Activated CD8-positive, alpha-beta memory T cell treated with anti-CD3 and anti-CD28 coated beads, Interleukin-2, amount 50 U/mL, for 48 hours (primary cell): Measurements from ENCODE around the gene RCOR1.
"Not testable (repeated sequence)": the region's sequence is repeated elsewhere in the genome, so short reads cannot be mapped to it uniquely, and the experiment has no call there.

Experiments
- DNase-seq: peaks from one replicate; pipeline ENCODE4 v3.0.0-alpha.2; 2020

RCOR1 gene

GRCh38 chr14:102593825-102594137 is 1.3 kb downstream of the RCOR1 start:
- no peak for DNase-seq

- peak; percentile 65 for DNase-seq
Observed at GRCh38 chr14:102594514-102595175, 2.2 kb downstream of the RCOR1 start.

DNA sequence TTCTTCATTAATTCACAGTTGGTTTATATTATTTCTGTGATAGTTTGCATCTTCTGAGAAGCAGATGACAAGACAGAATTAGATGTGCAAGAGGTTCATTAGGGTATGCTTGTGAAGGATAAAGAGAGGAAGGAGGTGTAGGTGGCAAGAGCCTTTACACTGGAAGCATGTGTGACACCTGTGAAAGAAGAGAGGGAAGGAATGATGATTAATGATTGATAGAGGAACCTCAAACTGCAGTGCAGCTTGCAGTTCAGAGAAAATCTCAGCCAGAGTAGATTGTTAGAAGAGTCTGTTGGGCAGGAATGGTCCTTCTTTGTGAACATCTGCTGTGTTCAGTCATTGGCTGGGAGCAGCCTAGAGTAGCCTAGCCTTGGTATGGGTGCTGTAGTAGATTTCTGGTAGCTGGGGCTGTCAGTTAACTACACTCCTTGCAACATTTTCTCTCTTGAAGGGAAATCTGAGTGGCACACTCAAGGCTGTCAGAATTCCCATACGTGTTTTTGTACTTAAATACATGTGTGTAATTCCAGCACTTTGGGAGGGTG is 9.0 kb downstream of the RCOR1 start:
- no peak for DNase-seq

GRCh38 chr14:102602421-102603292 is 10.2 kb downstream of the RCOR1 start:
- no peak for DNase-seq

GRCh38 chr14:102603293-102603907 is 11.0 kb downstream of the RCOR1 start:
- DNase-seq: no peak

GRCh38 chr14:102604183-102604582 is 11.7 kb downstream of the RCOR1 start:
- DNase-seq: no peak

GRCh38 chr14:102605029-102605428 is 12.6 kb downstream of the RCOR1 start:
- no peak for DNase-seq

DNA sequence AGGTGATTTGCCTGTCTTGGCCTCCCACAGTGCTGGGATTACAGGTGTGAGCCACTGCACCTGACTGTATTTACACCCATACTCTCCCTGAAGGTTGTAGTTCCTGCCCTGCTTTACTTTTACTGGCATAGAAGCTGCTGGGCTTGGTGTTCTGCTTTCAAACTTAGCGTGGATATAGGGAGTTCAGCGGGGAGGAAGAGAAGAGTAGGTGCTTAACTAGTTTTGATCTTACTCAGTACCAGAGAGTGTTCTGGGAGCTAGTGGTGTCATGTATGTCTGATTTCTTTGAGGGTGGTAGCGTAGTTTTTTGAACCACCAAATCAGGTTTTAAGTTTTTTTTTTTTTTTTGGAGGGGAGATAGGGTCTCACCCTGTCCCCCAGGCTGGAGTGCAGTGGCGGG is 13.8 kb downstream of the RCOR1 start:
- DNase-seq: no peak

DNA sequence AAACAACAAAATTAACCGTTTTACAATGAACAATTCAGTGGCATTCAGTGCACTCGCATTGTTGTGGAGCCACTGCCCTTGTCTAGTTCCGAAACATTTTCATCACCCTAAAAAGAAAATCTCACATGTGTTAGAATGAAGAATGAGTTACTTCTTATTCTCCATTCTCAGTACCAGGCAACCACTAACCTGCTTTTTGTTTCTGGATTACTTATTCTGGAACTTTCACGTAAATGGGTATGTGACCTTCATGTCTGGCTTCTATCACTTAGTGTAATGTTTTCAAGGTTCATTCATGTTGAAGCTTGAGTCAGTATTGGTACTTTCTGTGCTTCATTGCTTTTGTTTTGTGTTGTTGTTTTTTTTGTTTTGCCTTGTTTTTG is 15.6 kb downstream of the RCOR1 start:
- DNase-seq: no peak

DNA sequence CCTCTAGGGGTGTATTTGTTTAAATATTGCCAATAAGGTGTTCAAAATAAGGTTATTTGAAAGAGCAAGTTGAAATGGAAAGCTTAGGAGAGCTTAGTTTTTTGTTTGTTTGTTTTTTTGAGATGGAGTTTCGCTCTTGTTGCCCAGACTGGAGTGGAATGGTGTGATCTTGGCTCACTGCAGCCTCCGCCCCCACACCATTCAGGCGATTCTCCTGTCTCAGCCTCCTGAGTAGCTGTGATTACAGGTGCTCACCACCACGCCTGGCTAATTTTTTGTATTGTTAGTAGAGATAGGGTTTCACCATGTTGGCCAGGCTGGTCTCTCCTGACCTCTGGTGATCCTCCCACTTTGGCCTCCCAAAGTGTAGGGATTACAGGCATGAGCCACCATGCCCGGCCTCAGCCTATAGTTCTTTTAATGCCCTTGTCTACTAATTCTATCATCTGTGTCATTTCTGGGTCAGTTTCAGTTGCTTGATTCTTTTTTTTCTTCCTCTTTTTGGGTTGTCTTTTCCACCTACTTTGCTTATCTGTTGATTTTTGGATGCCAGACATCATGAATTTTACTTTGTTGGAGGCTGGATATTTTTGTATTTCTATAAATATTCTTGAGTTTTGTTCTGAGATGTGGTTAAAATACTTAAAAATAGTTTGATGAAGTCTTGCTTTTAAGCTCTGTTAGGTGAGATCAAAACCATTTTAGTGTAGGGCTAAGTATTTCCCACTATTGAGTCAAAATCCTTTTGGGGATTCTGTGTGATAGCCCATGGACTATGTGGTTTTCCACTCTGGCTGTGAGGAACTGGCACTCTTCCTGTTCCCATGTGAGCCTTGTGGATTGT is 18.7 kb downstream of the RCOR1 start:
- no peak for DNase-seq

GRCh38 chr14:102616318-102616717 is 23.9 kb downstream of the RCOR1 start:
- no peak for DNase-seq

DNA sequence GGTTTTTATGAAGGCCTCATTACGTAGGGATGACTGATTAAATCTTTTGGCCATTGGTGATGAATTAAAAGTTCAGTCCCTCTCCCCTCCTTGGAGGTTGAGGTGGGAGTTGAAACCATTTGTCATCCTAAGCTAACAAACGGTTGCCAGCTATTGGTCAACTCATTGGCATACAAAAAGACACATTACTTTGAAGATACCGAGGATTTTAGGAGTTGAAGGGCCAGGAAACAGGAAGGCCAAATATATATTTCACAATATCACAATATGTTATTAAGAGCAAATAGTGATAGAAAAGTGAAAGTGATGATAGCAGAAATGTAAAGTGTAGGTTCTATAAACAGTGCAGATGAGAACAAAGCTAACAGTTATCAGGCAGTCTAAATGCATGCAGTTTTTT is 24.4 kb downstream of the RCOR1 start:
- DNase-seq: no peak

- DNase-seq: not testable (repeated sequence)
Observed at GRCh38 chr14:102619012-102619411, 26.6 kb downstream of the RCOR1 start.

DNA sequence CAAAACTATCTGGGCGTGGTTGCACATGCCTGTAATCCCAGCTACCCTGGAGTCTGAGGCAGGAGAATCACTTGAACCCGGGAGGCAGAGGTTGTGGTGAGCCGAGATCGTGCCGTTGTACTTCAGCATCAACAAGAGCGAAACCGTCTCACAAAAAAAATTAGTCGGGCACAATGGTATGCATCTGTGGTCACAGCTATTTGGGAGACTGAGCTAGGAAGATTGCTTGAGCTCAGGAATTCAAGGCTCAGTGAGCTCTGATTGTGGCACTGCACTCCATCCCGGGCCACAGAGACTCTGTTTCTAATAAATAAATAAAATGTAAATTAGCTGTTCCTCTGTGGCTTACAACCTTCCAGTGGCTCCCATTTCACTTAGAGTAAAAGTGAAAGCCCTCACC is 28.0 kb downstream of the RCOR1 start:
- no peak for DNase-seq

DNA sequence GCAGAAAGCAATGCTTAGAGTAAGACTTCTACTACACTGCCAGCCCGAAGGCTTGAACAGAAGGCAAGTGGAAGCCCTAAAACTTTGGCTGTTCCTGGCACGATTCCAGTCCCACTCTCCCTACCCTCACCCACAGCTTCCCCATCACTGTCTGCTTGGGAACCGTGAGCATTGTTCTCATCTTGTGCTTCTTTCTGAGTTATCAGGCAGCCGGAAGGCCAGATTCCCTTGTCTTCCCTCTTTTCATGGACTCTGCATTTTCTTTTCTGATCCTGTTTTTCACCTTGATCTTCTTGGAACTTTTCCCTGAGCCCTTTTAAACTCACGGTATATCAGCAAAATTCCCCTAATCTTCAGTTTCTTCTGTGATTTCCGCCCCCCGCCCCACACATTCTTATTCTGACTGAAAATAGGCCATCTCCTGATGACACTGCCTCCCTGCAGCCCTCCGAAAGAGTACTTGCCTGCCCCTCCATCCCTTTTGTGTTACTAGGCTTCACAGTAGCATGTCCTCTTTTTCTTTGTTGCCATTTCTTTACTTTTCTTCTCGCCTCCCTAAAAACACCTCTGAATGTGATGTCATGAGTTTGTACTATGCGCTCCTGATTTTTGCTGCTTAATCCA is 29.9 kb downstream of the RCOR1 start:
- no peak for DNase-seq

DNA sequence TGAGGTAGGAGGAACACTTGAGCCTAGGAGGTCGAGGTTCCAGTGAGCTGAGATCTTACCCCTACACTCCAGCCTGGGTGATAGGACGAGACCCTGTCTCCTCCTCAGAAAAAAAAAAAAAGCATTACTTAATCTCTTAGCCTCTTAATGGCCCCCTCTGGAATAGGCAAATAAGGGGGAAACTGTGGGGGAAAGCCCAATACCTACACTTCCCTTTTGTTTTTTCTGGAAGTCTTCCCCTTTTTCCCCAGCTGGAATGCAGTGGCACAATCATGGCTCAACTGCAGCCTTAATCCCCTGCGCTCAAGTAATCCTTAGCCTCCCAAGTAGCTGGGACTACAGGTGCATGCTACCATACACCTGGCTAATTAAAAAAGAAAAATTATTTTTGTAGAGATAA is 32.2 kb downstream of the RCOR1 start:
- no peak for DNase-seq

GRCh38 chr14:102625564-102626296 is 33.3 kb downstream of the RCOR1 start:
- no peak for DNase-seq

GRCh38 chr14:102626530-102626929 is 34.1 kb downstream of the RCOR1 start:
- DNase-seq: no peak

DNA sequence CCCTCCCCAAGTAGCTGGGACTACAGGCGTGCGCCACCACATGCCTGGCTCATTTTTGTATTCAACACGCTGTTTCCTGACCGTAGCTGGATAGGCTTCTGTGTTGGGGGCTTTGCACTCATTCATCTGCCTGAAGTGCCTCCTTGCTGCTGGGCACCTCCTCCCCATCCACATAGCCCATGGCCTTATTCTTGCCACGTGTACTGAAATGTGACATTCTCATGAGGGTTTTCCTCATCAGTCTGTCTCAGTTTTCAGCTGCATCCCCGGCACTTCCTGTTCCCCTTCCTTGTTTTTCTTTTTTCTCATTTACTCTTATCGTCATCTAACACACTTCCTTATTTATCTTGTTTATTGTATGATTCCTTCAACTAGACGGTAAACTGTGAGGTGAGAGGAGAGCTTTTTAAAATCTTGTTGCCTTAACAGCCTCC is 36.6 kb downstream of the RCOR1 start:
- DNase-seq: no peak

DNA sequence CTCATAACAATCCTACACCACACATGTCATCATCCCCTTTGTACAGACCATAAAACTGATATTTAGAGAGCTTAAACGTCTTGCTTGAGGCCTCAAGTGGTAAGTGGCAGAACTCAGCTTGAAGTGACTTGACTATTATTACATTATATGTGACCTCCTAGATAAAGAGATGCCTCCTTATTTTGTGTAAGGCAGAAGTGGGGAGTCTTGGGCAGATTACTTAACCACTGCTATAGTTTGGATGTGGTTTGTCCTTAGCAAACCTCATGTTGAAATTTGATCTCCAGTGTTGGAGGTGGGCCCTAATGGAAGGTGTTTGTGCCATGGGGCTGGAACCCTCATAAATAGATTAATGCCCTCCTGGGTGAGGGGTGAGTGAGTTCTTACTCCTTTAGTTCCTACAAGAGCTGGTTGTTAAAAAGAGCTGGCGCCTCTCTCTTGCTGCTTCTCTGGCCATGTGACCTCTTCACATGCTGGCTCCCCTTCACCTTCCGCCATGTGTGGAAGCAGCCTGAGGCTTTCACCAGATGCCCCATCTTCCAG is 37.4 kb downstream of the RCOR1 start:
- DNase-seq: no peak

GRCh38 chr14:102630405-102630804 is 38.0 kb downstream of the RCOR1 start:
- DNase-seq: no peak
